GM18498 (cell line): ENCODE results near the gene TSPAN9.

Experiments used
- ATAC-seq: cut with Tn5 transposase; IDR thresholded peaks from one replicate; pipeline ENCODE4 v1.9.1; 2021; ENCODE audit warnings: mild to moderate bottlenecking, moderate library complexity; ENCODE audit not compliant: unreplicated experiment

Gene TSPAN9

DNA sequence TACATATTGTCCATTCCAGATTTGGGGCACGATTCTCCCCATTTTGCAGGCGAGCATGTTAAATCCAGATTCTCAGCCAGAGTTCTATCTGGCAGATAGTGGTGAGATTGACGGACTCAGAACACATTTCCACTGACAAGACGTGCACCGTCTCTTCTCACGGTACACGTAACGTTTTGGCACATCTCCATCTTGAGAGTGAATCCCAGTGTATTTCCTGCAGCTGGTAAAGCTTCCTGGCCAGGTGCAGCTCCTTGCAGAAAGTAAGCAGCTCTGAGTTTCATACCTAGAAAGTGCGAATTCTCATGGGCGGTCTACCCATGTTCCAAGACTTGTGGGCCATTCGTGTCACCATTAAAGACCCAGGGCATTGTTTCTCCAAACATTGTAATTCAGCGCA is 102.6 kb downstream of the TSPAN9 start:
- ATAC-seq = no peak

DNA sequence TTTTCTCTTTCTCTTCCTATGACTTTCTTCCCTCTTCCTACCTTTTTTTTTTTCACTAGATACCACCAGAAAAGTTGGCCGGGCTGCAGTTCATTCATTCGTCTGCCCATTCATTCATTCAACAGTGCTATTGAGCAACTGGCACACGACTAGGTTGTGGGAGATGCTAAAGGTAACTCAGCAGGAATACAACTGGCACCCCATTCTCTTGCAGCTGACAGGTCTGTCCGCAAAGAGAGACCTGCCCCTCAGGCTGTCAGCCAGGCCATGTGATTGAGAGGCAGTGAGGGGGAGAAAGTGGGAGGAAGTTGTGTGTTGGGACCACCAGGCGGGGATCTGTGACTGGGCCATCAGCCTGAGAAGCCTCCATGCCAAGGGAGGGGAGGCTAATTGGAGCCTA is 105.2 kb downstream of the TSPAN9 start:
- ATAC-seq = no peak

DNA sequence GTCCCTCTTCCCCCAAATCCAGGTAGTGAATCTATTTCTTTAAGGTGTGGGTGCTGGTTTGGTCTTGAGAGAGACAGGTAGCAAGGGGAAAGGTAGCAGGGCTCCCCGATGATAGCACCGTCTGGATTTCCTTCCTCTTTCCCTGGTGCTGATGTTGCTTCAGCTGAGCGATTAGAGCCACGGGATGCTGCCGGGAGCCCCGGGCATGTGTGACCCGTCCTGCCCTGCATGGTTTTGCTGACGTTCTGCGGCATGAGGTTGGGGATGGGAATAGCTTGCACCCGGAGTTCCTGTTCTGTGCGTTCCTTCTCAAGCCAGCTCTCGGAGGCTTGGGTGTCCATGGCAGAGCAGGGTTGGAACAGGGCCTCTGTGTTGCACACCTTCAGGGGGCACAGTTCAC is 107.3 kb downstream of the TSPAN9 start:
- no peak for ATAC-seq

DNA sequence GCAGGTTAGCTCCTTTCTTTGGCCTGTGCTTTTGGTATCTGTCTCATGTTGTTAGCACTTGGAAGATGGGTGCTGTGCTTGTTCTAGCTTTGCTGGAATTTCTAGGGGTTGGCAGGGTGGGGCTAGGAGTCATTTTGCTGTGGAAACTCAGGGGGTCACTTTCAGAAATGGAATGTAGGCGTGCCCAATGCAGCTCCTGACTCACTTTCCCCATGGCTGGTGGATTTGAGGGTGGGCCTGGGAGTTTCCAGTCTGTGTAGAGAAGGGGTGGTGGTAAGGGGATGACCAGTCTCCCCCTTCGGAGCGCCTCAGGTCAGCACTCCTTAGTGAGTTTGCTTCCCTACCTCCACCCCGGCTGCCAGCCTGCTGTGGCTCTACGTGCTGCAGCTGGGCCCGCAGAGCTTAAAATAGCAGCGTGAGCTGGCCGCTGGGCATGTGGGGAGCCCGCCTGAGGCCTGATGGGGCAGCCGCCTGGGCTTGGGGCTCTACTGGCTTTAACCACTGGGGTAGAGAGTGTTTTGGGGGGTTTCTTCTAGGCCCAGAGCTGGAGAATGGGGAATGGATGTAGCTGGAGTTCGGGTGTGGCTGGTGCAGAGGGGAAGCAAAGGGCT is 108.2 kb downstream of the TSPAN9 start:
- ATAC-seq = no peak

DNA sequence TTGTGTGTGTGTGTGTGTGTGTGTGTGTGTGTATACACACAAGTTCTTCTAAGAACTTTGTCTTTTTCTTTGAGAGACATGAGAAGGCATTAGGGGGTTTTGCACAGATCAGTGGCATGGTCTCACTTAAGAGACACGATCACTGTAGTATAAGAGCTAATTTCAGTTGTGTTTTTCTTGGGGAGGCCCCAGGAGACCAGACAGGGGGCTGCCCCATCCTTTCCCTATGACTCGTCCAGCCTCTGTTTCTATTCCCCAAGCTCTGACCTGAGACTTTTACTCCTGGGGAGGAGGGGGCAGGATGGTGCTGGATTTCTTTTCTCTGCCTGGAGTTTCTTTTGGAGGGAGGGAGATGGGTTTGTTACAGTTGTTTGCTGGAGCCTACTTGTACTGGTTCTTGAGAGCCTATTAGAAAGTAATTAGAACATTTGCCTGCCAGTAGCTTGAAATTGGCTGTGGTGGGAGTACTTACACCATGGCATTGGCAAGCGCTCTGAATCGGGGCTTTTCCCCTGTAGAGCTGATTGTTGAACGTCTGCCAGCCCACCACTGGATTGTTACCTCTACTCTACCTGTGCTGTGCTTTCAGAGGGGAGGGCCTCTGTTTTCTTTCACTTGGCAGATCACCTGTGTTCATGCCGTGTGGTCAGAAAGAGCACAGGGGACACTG is 109.5 kb downstream of the TSPAN9 start:
- no peak for ATAC-seq

DNA sequence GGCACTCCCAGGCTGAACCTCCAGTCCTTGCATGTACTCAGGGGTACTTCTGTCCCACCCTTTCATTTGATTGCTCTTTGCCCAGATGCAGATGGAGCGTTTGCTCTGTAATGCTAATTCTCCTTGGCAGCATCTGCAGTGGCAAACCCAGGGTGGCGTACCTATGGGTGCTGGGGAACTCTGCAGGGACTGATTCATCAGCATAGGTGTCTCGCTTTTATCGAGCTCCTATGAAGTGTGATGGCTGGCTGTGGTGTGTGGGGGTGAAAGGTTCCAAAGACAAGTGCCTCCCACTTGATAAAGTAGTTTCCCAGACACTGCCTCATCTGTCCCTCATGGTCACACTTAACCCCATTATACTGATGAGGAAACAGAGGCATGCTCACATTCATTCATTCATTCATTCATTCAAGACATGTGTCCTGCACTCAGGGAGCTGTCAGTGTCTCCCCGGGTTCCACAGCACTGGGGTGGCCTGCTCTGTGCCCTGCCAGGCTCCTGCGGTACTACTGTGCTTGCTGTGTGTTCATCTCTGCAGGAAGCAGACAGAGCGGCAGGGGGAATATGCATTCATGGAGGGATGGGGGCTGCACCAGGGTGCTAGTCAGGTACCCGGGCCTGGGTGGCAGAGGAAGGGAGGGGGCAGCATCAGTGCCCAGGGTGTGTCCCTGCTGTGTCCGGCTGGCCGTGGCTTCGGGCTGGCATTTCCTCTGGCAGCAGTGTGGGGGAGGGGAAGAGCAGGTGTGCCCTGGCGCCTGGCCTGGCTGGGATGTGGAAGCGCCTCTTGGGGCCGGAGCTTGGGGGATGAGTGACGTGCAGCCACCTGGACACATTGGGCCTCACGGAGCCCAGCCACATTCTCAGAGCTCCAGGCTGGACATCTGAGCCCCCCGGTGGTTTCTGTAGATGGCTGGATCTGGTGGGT is 110.9 kb downstream of the TSPAN9 start:
- no peak for ATAC-seq

DNA sequence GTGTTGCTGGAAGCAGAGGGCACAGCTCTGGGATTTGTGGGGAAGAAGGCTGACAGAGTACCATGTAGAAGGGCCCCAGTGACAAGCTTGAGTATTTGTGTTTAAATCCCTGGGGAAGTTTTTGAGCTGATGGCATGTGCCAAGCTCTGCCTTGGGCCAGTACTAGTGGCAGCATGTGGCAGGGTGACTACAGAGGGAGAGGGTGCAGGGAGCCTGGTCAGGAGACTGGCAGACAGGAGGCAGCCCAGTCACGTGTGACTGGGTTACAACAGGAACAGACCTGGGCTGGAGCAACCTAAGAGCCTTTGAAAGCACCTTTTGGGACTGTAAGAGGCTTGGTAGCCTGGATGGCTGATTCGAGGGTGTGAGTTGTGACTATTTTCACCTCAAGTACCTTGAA is 112.1 kb downstream of the TSPAN9 start:
- ATAC-seq = no peak

DNA sequence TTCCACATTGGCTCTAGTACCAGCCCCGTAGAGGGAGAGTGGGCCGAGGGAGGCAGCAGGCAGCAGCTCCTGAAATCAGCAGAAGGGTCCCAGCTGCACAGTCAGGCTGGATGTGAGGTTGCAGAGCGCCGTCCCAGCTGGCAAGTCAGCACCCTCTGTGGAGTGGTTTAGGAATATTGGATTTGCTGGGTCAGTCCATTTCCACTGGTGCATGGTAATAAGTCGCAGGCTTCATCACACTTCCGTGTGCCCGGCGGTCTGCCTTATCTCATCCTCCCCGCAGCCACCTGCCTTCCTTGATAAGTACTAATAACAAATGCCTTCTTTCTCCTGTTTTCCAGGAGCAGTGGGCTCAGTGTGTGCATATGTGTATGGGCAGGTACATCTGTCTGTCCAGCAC is 112.9 kb downstream of the TSPAN9 start:
- ATAC-seq = no peak

DNA sequence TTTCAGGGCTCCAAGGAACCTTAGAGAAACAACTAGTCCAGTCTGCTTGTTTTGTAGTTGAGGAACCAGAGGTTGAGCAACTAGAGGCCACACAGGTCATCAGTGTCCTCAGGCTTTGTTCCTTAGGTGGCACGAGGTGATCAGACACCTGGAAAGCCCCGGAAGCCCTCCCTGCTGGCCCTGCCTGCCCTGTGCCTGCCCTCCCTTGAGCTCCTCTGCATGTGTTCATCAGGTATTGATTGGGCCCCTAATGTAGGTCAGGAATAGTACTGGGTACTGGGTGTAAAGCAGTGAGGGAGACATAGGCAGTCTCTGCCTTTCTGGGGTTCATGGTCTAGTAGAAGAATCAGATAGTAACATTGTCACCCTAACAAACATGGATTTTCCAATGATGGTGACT is 114.3 kb downstream of the TSPAN9 start:
- no peak for ATAC-seq

DNA sequence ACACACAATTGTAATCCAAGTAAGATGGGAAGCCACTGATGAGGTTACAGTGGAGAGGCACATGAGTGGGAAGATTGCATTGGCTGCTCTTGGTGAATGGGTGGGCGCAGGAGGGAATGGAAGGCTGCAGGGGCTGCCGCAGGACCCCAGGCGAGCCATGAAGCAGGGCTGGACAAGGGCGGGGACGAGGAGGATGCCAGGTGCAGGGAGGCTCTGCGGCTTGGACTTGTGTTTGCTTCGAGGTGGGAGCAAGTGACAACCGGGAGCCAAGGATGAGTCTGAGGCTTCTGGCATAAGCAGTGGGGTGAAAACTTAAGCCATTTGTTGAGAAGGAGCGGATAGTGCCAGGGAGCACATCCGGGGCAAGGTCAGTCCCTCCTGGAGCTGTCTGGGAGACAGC is 115.0 kb downstream of the TSPAN9 start:
- ATAC-seq = no peak

DNA sequence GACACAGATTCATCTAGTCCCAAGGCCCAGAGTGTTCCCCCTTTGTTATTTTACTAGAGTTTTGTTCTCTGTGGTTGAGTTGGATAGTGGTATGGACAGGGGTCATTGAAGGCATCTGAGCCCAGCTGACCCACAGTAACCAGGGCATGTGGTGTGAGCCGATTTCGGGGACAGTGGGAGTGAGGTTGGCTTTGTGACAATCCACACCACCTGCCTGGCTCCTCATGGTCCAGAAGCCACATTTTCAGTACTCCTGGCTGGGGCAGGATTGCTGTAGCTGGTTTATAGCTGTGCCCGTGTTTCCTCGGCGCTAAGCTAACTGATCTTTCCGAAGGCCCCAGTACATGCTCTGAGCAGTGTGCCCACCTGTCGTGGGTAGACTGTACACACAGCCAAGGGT is 116.0 kb downstream of the TSPAN9 start:
- no peak for ATAC-seq

DNA sequence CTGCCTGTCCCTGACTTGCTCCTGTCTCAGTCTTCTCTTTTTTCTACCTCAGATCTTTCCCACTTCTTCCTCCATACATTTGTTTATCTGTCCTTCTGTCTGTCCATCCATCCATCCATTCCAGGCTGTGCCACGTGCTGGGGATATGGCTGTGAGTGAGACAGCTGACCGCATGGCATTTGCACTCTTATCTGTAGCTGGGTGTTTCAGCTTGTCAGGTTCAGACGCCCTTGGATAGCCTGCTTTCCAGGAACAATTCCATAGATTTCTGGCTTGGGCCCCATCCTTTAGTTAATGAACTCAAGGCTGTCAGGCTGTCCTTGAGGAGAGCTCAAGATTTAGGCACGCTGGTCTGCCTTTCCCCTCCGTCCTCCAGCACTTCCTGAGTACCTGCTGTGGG is 116.6 kb downstream of the TSPAN9 start:
- no peak for ATAC-seq

DNA sequence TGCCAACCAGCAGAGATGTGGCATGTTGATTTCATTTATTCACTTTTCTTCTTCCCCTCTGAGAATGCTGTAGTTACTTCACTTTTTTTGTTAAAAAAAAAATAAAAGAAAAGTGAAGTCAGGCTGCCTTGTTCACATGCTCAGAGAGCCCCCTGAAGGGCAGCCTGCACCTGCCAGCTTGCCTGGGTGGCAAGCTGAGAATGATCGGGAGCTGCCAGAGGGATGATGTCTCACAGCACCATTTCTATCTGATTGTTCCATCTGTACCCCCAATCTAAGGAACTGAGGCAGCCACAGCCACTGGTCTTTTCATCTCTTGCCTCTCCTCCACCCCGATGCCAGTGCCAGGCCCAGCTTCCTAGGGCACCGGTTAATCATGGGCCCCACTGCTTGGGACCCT is 118.2 kb downstream of the TSPAN9 start:
- no peak for ATAC-seq

DNA sequence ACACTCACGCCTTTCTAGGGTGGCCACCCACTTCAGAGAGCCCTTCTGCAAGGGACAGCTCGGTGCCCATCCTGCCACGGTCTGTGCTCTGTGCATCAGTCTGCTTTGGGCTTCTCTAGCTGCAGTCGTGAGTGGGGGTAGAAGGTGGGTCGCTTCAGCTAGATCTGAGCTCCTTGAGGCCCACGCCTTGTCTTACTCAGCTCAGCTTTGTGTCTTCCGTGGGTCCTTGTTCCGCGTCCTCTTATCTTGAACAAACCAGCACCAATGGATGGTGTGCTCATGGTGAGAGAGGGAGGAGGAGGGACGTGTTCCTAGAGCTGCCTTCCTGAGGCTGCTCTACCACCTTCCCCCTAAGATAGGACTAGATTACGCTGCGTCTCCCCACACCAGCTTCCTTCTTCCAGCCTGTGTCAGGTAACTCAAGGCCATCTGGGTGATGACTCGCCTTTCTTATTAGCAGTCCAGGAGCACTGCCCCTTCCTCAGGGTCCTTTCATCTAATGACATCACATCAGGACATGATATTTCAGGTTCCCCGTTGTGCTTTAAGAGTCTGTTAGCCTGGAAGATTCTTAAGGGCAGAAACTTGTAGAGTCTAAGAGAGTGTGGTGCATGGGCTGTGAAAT is 118.8 kb downstream of the TSPAN9 start:
- no peak for ATAC-seq

DNA sequence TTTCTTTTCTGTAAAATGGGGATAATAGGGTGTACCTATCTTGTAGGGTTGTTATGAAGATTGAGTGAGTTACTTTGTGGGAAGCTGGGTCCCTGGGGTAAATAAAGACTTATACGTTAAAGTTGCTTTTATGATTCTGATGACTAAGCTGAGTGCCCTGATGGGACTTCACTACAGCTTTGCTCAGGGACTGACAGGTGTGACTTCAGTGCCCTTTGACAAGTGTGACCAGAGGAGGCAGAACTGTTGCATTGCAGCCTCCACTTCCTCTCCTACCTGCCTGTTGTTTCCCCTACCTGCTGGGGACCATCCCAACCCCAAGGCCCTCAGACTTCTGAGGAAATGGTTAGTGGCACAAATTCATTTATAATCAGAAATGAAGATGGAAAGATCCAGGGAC is 119.3 kb downstream of the TSPAN9 start:
- no peak for ATAC-seq

DNA sequence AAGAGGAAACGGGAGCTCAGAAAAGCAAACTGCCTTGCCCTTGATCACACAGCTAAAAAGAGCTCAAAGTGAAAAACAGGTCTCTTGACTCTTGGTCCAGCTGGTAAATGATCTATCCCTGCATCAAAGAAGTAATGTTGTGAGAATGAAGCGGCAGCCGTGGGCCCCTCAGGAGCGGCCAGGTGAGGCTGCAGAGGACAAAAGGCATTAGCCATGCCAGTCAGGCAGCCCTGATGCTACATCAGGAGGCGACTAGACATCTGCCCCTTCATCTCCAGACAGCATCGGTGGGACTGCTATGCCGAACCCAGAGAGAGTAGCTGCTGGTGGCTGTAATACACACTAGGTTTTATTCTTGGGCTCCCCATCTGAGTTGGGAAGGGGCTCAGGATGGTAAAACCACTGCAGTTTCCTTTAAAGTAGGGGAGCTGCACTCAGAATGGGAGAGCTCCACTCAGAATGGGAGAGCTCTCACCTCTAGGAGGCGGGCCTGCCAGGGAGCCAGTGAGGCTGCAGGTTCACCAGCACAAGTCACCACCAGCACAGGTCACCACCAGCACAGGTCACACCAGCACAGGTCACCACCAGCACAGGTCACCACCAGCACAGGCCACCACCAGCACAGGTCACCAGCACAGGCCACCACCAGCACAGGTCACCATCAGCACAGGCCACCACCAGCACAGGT is 120.1 kb downstream of the TSPAN9 start:
- no peak for ATAC-seq

DNA sequence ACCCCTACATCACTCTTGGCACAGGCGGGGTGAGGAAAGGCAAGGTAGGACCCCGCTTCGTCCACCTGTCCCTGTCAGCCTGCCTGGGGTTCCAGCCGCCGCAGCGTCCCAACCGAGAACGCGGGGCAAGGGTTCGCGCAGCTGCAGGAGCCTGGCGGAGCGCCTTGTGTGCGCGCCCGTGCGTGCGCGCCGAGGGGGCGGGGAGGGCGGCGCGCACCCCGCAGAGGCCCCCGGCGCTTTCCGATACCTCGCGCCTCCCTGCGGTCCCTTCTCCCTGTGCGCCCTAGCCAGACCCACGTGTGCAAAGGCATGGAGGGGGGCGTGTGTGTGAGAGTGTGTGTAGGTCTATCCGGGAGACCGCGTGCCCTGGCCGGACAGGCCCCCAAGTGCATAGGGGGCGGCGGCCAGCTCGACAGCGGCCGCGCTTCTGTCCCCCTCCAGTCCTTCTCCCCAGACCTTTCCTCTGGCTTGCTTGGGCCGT is 122.4 kb downstream of the TSPAN9 start:
- no peak for ATAC-seq

DNA sequence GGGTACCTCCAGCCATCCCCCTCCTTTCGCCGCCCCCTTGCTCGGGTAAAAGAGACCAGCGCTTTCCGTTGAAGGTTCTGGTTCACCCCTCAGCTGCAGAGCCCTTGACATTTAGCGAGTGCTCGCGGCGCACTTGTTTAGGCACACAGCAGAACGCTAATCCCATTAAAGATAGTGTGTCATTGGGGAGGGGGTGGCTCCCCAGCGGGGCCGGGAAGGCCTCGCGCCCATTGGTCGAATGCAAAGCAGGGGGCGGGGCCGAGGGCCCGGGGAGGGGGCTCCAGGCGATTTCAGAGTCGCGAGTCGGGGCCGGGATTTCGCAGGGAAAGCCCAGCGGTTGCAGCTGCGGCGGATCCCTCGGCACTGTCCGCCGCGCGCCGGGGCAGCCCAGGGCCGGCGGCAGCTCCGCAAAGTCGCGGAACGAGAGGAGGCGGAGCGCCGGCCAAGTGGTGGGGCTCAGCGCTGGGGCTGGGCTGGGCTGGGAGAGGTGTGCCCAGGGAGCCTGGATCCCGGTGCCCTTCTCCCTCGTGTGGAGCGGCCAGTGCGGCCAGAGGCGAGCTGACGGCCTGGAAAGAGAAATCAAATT is 122.9 kb downstream of the TSPAN9 start:
- no peak for ATAC-seq

DNA sequence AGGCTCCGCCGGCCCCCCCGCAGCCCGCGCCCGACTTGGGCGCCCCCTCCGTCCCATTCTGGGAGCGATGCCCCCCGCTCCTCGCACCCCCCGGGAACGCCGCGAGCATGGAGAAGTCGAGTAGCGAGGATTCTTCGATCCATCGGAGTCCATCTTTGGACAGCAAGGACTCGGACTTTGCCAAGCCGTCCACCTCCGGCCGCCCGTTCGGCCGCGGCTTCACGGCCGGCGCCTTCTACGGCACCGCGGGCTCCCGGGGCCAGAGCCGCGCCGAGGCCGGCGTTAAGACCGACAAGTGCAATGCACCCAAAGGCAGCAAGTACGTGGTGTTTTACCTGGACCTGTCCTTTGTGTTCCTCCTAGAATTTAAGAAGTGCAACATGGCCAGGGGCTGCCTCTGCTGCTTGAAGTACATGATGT is 123.6 kb downstream of the TSPAN9 start:
- ATAC-seq = no peak

DNA sequence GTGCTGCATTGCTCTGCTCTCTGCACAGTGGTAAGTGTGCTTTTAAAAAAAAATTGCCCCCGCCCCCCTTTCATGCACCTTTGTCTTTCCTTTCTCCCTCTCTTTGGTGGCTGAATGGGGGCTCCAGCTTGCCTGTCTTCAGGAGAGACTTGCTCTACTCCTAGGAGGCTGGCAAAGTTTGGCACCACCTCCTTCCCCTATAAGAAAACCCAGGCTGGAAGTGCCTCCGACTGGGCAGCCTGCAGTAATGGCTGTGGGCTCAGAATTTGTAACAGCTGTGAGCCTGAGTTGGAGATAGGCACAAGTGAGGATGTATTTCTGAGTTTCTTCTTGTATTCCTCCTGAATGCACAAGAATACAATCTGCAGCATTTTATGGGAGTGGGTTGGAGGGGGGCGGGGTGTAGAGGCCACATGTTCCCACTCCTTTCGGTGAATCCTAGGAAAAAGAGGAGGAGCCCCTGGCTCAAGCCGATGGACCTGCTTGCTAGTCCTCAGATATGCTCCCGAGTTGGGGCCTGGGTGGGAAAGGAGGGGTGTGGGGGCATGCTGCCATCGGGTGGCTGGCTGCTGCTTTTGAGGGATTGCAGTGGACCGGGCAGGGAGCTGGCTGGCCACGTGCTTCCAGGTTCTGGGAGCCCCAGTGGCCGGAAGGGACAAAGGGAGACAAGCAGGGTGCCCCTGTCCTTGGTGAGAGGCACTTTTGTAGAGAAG is 124.3 kb downstream of the TSPAN9 start:
- ATAC-seq = no peak
